Thoracic aorta (tissue), 2 donors: ENCODE measurements around the gene LRRC8E. TPM values are rescaled to one million over a fixed set of nuclear protein-coding genes. Genes with fewer than 3 reads are reported as not detected.

ENCODE experiments used
- ATAC-seq: fragments of 150-250 bp; one replicate; pipeline ENCODE4 v1.8.0; 2017; ENCODE audit warnings: low read depth; ENCODE audit not compliant: insufficient number of reproducible peaks, low FRiP score
- DNase-seq: peaks from one replicate; pipeline ENCODE4 v3.0.0-alpha.2; 2020; ENCODE audit warnings: low spot score
- H3K27ac ChIP-seq, 2 donors: fragments of 200-600 bp; sonication (generic); 1 replicate in 1 of 2; 2 replicates in 1 of 2; pipeline ENCODE4 v1.5.1; 2016; ENCODE audit warnings: mild to moderate bottlenecking in 2 of 2, moderate library complexity in 2 of 2
- H3K27me3 ChIP-seq: fragments of 200-600 bp; sonication (generic); replicated peaks from 2 replicates; pipeline ENCODE4 v1.6.0; 2016; ENCODE audit warnings: mild to moderate bottlenecking; ENCODE audit not compliant: insufficient read depth
- H3K36me3 ChIP-seq: fragments of 200-600 bp; sonication (generic); one replicate; pipeline ENCODE4 v1.5.1; 2016
- H3K4me1 ChIP-seq, 2 donors: fragments of 200-600 bp; sonication (generic); 1 replicate in 1 of 2; 2 replicates in 1 of 2; pipeline versions ENCODE4 v1.5.1 to v1.6.0; 2016; ENCODE audit warnings: low read depth in 2 of 2, mild to moderate bottlenecking in 1 of 2; ENCODE audit not compliant: control insufficient read depth in 1 of 2
- H3K4me3 ChIP-seq: fragments of 200-600 bp; sonication (generic); 2 replicates; pipeline ENCODE4 v1.5.1; 2016; ENCODE audit warnings: mild to moderate bottlenecking
- H3K9me3 ChIP-seq: fragments of 200-600 bp; sonication (generic); 2 replicates; pipeline ENCODE4 v1.5.1; 2016
- total RNA-seq, 2 donors: library from RNA; depleted of rRNA; stranded (reverse); fragments of >200 nt; gene quantifications; one replicate each; pipeline versions ENCODE4 v1.1.0 to v1.2.3, GENCODE V29; 2016
- TF ChIP-seq, protein P1 (sequence below): fragments of 200-600 bp; sonication (generic); IDR thresholded peaks from one replicate; pipeline ENCODE4 v1.5.1; 2019; ENCODE audit warnings: antibody characterized with exemption

Gene LRRC8E
- total RNA-seq, 2 donors from 2014 or later: 0.14 TPM; not detected in 1

- Histone ChIP-seq H3K9me3 (no peaks in the 10 kb centered on the region), H3K36me3 (peaks cover 34% of the 10 kb centered on the region), H3K4me3 (no peak overlapping the region), H3K4me1 (peaks cover 13 to 34% of the 10 kb centered on the region in 2 donors), H3K27ac (no peak overlapping the region), H3K27me3 (no peaks in the 10 kb centered on the region)
- TF ChIP-seq, protein P1, sequence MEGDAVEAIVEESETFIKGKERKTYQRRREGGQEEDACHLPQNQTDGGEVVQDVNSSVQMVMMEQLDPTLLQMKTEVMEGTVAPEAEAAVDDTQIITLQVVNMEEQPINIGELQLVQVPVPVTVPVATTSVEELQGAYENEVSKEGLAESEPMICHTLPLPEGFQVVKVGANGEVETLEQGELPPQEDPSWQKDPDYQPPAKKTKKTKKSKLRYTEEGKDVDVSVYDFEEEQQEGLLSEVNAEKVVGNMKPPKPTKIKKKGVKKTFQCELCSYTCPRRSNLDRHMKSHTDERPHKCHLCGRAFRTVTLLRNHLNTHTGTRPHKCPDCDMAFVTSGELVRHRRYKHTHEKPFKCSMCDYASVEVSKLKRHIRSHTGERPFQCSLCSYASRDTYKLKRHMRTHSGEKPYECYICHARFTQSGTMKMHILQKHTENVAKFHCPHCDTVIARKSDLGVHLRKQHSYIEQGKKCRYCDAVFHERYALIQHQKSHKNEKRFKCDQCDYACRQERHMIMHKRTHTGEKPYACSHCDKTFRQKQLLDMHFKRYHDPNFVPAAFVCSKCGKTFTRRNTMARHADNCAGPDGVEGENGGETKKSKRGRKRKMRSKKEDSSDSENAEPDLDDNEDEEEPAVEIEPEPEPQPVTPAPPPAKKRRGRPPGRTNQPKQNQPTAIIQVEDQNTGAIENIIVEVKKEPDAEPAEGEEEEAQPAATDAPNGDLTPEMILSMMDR: no peak
- ATAC-seq (no peak), DNase-seq (no peak)
Observed at GRCh38 chr19:7908078-7908699, 19.9 kb downstream of the LRRC8E start.

DNA sequence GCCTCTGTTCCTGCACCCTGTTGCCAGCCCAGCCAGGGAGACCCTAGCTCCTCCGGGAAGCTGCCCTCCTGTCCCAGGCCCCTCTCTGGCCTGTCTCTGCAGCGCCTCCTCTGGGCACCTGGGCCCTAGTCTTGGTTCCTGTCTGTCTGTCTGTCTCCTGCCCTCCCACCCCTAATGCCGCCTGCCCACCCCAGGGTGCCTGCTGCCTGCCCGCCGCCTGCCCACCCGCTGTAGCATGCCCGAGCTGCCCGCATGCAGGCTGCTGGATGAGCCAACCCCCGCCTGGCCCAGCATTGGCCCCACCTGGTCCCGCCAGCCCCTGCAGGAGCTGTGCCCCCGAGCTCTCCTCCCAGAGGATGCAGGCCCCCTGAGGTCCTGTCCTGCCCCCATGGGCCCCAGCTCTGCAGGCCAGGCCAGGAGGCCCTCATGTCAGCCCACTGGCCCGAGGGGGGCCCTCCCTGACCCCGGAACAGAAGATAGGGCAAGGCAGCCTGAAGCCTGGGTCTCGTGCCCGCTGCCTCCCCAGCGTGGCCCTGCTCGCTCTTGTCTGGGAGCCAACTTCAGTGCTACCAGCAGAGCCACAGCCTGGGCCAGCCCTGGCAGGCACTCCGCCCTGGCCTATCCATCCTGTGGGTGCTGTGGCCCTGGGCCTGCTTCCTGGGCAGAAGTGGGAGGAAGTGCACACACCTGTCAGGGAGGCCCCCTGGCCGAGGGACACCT is 20.6 kb downstream of the LRRC8E start:
- ATAC-seq: no peak
- Histone ChIP-seq H3K4me3 (no peak overlapping the region), H3K4me1 (peaks cover 13 to 34% of the 10 kb centered on the region in 2 donors), H3K27ac (no peak overlapping the region), H3K36me3 (peaks cover 34% of the 10 kb centered on the region), H3K9me3 (no peaks in the 10 kb centered on the region), H3K27me3 (no peaks in the 10 kb centered on the region)
- no peak for DNase-seq
- TF ChIP-seq, protein P1: no peak

DNA sequence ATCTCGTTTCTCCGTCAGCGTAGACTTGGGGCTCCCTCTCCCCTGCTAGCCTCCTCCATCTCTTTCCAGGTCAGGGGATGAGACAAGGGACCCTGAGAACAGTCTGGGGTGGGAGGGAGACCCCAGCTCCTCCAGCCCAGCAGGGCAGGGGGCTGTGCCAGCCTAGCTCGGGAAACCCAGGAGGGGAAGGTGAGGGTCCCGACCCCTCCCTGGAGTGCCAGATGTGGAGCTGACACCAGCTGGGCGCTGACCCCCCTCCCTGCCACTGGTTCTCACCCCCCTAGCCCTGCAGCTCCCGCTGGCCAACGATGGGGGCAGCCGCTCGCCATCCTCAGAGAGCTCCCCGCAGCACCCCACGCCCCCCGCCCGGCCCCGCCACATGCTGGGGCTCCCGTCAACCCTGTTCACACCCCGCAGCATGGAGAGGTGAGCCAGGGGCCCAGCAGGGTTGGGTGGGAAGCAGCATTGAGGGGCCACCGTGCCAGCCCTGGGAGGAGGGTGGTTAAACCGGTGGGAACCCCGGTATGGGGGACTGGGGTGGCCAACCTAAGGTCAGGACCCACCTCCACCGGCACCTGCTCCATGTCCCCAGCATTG is 21.3 kb downstream of the LRRC8E start:
- peaks cover 34% of the 10 kb centered on the region for H3K36me3 ChIP-seq
- H3K9me3 ChIP-seq: no peaks in the 10 kb centered on the region
- TF ChIP-seq, protein P1: no peak
- DNase-seq (no peak), ATAC-seq (no peak)
- H3K4me3 ChIP-seq: no peak overlapping the region
- H3K27me3 ChIP-seq: no peaks in the 10 kb centered on the region
- H3K4me1 ChIP-seq: peaks cover 12 to 30% of the 10 kb centered on the region in 2 donors
- no peak overlapping the region for H3K27ac ChIP-seq

DNA sequence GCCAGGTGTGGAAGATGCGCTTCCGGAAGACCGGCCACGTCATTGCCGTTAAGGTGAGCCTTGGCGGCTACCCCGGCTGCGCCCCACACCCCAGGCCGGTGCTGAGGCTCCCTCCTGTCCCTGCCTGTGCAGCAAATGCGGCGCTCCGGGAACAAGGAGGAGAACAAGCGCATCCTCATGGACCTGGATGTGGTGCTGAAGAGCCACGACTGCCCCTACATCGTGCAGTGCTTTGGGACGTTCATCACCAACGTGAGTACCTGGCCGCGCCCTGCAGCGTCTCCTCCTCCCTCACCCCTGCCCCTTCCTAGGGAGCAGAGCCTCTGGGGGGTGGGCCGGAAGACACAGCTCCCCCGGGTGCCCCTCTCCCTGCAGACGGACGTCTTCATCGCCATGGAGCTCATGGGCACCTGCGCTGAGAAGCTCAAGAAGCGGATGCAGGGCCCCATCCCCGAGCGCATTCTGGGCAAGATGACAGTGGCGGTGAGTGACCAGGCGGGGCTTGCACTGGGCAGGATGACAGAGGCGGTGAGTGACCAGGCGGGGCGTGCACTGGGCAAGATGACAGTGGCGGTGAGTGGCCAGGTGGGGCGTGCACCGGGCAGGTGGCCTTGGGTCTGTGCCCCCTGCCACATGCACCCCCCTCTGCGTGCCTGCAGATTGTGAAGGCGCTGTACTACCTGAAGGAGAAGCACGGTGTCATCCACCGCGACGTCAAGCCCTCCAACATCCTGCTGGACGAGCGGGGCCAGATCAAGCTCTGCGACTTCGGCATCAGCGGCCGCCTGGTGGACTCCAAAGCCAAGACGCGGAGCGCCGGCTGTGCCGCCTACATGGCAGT is 22.2 kb downstream of the LRRC8E start:
- Histone ChIP-seq H3K4me3 (no peak overlapping the region), H3K36me3 (peaks cover 34% of the 10 kb centered on the region), H3K4me1 (peaks cover 3 to 21% of the 10 kb centered on the region in 2 donors), H3K27ac (no peak overlapping the region), H3K9me3 (no peaks in the 10 kb centered on the region), H3K27me3 (no peaks in the 10 kb centered on the region)
- ATAC-seq (no peak), DNase-seq (no peak)
- TF ChIP-seq, protein P1: no peak
